Measurements from ENCODE around the gene ARL10. TPM values are rescaled to one million over a fixed set of nuclear protein-coding genes. Genes with fewer than 3 reads are reported as not detected.
A peak's percentile ranks its signal among the peaks of the same experiment; 100 is the strongest.

The ARL10 gene
- total RNA-seq, 4 donors from 2014 or later, result 0.53 to 6.2 (median 2.5) TPM

- peak overlapping the region; percentile 9 to 78 (median 66) for H3K27ac ChIP-seq
Measured at GRCh38 chr5:176364765-176365350, 429 bp upstream of the ARL10 start.

GRCh38 chr5:176366232-176366894, 1.1 kb downstream of the ARL10 start:
- H3K36me3 ChIP-seq, result no peaks in the 10 kb centered on the region
- no peaks in the 10 kb centered on the region for H3K9me3 ChIP-seq
- peak overlapping the region in 2 of 4 donors; percentile 69 to 78 for H3K27ac ChIP-seq
- no peak for DNase-seq
- peak overlapping the region; percentile 76 to 94 (median 84) for H3K4me3 ChIP-seq
- H3K4me1 ChIP-seq, result peaks cover 0 to 15% (median 9%) of the 10 kb centered on the region in 4 donors
- TF ChIP-seq, protein P1, sequence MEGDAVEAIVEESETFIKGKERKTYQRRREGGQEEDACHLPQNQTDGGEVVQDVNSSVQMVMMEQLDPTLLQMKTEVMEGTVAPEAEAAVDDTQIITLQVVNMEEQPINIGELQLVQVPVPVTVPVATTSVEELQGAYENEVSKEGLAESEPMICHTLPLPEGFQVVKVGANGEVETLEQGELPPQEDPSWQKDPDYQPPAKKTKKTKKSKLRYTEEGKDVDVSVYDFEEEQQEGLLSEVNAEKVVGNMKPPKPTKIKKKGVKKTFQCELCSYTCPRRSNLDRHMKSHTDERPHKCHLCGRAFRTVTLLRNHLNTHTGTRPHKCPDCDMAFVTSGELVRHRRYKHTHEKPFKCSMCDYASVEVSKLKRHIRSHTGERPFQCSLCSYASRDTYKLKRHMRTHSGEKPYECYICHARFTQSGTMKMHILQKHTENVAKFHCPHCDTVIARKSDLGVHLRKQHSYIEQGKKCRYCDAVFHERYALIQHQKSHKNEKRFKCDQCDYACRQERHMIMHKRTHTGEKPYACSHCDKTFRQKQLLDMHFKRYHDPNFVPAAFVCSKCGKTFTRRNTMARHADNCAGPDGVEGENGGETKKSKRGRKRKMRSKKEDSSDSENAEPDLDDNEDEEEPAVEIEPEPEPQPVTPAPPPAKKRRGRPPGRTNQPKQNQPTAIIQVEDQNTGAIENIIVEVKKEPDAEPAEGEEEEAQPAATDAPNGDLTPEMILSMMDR (IDR thresholded peaks at IDR 0.05), result no peak
- no peak for TF ChIP-seq POLR2A (IDR thresholded peaks at IDR 0.05)
- no peaks in the 10 kb centered on the region for H3K27me3 ChIP-seq

More at GRCh38 chr5:176364765-176365350, 429 bp upstream of the ARL10 start:
- no peak for DNase-seq
- Histone ChIP-seq H3K4me1 (peaks cover 0 to 26% (median 12%) of the 10 kb centered on the region in 4 donors), H3K36me3 (no peaks in the 10 kb centered on the region), H3K9me3 (no peaks in the 10 kb centered on the region), H3K27me3 (no peaks in the 10 kb centered on the region), H3K4me3 (peak overlapping the region; percentile 76 to 94 (median 84))
- TF ChIP-seq POLR2A (IDR thresholded peaks at IDR 0.05), result no peak
- TF ChIP-seq, protein P1 (IDR thresholded peaks at IDR 0.05), result no peak

DNA sequence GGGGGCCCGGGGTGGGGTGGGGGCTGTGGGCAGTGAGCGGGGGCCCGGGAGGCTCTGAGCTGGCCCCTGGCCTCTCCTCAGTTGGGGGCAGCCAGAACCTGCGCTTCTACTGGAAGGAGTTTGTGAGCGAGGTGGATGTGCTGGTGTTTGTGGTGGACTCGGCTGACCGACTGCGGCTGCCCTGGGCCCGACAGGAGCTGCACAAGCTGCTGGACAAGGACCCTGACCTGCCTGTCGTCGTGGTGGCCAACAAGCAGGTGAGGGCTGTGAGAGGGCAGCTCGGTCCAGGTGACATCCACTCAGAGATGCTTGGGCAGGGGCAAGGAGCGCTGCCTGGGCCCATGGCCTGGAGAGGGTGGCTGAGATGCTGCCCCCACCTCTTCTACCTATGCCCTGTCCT, 3.4 kb downstream of the ARL10 start:
- H3K27me3 ChIP-seq, result no peaks in the 10 kb centered on the region
- peaks cover 0 to 15% (median 6%) of the 10 kb centered on the region in 4 donors for H3K4me1 ChIP-seq
- H3K27ac ChIP-seq, result no peak overlapping the region
- DNase-seq, result no peak
- no peak overlapping the region for H3K4me3 ChIP-seq
- TF ChIP-seq, protein P1 (IDR thresholded peaks at IDR 0.05), result no peak
- TF ChIP-seq POLR2A (IDR thresholded peaks at IDR 0.05), result no peak
- no peaks in the 10 kb centered on the region for H3K36me3 ChIP-seq
- no peaks in the 10 kb centered on the region for H3K9me3 ChIP-seq

- Histone ChIP-seq H3K36me3 (no peaks in the 10 kb centered on the region), H3K27ac (no peak overlapping the region), H3K4me1 (peaks cover 0 to 9% (median 4%) of the 10 kb centered on the region in 4 donors), H3K4me3 (no peak overlapping the region), H3K27me3 (no peaks in the 10 kb centered on the region), H3K9me3 (no peaks in the 10 kb centered on the region)
- TF ChIP-seq, protein P1 (IDR thresholded peaks at IDR 0.05), result no peak
- no peak for TF ChIP-seq POLR2A (IDR thresholded peaks at IDR 0.05)
- no peak for DNase-seq
Measured at GRCh38 chr5:176369934-176370711, 4.8 kb downstream of the ARL10 start.

DNA sequence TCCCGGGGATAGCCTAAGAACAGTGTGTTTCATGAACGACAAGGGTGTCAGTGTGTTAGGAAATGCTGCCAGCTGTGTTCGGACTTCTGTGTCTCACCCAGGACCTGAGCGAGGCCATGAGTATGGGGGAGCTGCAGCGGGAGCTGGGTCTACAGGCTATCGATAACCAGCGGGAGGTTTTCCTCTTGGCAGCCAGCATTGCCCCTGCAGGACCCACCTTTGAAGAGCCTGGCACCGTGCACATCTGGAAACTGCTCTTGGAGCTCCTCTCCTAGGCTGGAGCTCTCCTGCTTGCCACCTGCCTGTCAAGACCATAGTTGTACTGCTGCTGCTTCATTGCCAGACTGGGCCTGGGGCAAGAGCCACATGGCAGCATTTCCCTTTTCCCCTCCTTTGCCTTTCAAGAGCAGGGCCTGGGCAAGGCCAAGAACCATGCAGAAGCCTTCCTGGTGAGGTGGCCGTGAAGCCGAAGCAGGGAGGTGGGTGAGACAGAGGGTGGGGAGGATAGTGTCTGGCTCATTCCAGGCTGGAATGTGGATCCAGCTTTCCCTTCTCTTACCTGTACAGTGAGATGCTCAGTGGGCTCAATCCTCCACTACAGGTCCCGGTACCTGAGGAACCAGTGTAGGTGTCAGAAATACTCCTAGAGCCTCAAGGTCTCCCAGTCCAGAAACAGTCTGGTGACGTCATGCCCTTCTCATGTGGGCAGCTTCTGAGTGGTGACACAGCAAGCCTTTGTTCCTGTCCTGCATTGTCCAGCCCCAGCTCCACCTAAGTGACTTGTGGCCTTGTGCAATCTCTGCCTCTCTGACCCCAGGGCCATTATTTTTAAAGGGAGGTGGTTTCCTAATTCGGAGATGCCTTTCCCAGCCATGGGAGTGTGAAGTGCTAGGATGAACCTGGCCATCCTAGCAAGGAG, 6.6 kb downstream of the ARL10 start:
- Histone ChIP-seq H3K4me1 (no peaks in the 10 kb centered on the region), H3K27ac (no peak overlapping the region), H3K36me3 (no peaks in the 10 kb centered on the region), H3K27me3 (no peaks in the 10 kb centered on the region), H3K4me3 (no peak overlapping the region), H3K9me3 (no peaks in the 10 kb centered on the region)
- DNase-seq, result peak in 1 of 3 donors; percentile 29
- TF ChIP-seq, protein P1 (IDR thresholded peaks at IDR 0.05), result no peak
- no peak for TF ChIP-seq POLR2A (IDR thresholded peaks at IDR 0.05)
